MG63 (cell line): ENCODE data around the gene TSPO2. TPM values are rescaled to one million over a fixed set of nuclear protein-coding genes. Genes with fewer than 3 reads are reported as not detected.

Source experiments
- DNase-seq: peaks from one replicate; pipeline ENCODE4 v3.0.0-alpha.2; 2020
- H3K27me3 ChIP-seq: fragments of 250-450 bp; sonication (Bioruptor Pico); 2 replicates; pipeline ENCODE4 v1.5.1; 2020; ENCODE audit warnings: mild to moderate bottlenecking, moderate library complexity
- H3K36me3 ChIP-seq: fragments of 250-450 bp; sonication (Bioruptor Pico); 2 replicates; pipeline ENCODE4 v1.5.1; 2020; ENCODE audit warnings: mild to moderate bottlenecking, moderate library complexity
- H3K4me3 ChIP-seq: fragments of 250-450 bp; sonication (Bioruptor Pico); 2 replicates; pipeline ENCODE4 v1.5.1; 2020; ENCODE audit warnings: mild to moderate bottlenecking, moderate library complexity
- H3K9me3 ChIP-seq: fragments of 250-450 bp; sonication (Bioruptor Pico); 2 replicates; pipeline ENCODE4 v1.5.1; 2020; ENCODE audit warnings: mild to moderate bottlenecking, moderate library complexity
- total RNA-seq: library from RNA; depleted of rRNA; stranded (reverse); fragments of >200 nt; shearing (Covaris generic); gene quantifications from 2 replicates; pipeline ENCODE4 v1.2.3, GENCODE V29; 2014; ENCODE audit warnings: low replicate concordance

The TSPO2 gene
- total RNA-seq, 1 experiment from 2014 or later, result not detected

- no peak overlapping the region for H3K4me3 ChIP-seq
- H3K36me3 ChIP-seq, result no peaks in the 10 kb centered on the region
- DNase-seq, result no peak
- no peaks in the 10 kb centered on the region for H3K9me3 ChIP-seq
- no peaks in the 10 kb centered on the region for H3K27me3 ChIP-seq
These were observed 20.4 kb upstream of the TSPO2 start for GRCh38 chr6:41021832-41022231.

GRCh38 chr6:41022294-41022693, 20.0 kb upstream of the TSPO2 start:
- H3K4me3 ChIP-seq, result no peak overlapping the region
- H3K27me3 ChIP-seq, result no peaks in the 10 kb centered on the region
- no peak for DNase-seq
- H3K36me3 ChIP-seq, result no peaks in the 10 kb centered on the region
- no peaks in the 10 kb centered on the region for H3K9me3 ChIP-seq

GRCh38 chr6:41023114-41023513, 19.2 kb upstream of the TSPO2 start:
- Histone ChIP-seq H3K9me3 (no peaks in the 10 kb centered on the region), H3K27me3 (no peaks in the 10 kb centered on the region), H3K36me3 (no peaks in the 10 kb centered on the region), H3K4me3 (no peak overlapping the region)
- no peak for DNase-seq

- Histone ChIP-seq H3K36me3 (no peaks in the 10 kb centered on the region), H3K9me3 (no peaks in the 10 kb centered on the region), H3K4me3 (no peak overlapping the region), H3K27me3 (no peaks in the 10 kb centered on the region)
- DNase-seq, result no peak
These were observed 16.2 kb upstream of the TSPO2 start for GRCh38 chr6:41025966-41026530.

GRCh38 chr6:41027241-41027640, 15.0 kb upstream of the TSPO2 start:
- Histone ChIP-seq H3K4me3 (peak overlapping the region; percentile 44), H3K9me3 (no peaks in the 10 kb centered on the region), H3K27me3 (no peaks in the 10 kb centered on the region), H3K36me3 (no peaks in the 10 kb centered on the region)
- no peak for DNase-seq

- peak; percentile 70 for DNase-seq
- no peaks in the 10 kb centered on the region for H3K36me3 ChIP-seq
- peak overlapping the region; percentile 44 for H3K4me3 ChIP-seq
- H3K27me3 ChIP-seq, result no peaks in the 10 kb centered on the region
- H3K9me3 ChIP-seq, result no peaks in the 10 kb centered on the region
These were observed 14.3 kb upstream of the TSPO2 start for GRCh38 chr6:41027799-41028560.

GRCh38 chr6:41028561-41029412, 13.5 kb upstream of the TSPO2 start:
- DNase-seq, result no peak
- Histone ChIP-seq H3K36me3 (no peaks in the 10 kb centered on the region), H3K4me3 (peak overlapping the region; percentile 44), H3K9me3 (no peaks in the 10 kb centered on the region), H3K27me3 (no peaks in the 10 kb centered on the region)

GRCh38 chr6:41032830-41033229, 9.4 kb upstream of the TSPO2 start:
- no peak for DNase-seq
- H3K27me3 ChIP-seq, result no peaks in the 10 kb centered on the region
- H3K36me3 ChIP-seq, result no peaks in the 10 kb centered on the region
- no peaks in the 10 kb centered on the region for H3K9me3 ChIP-seq
- H3K4me3 ChIP-seq, result no peak overlapping the region

- Histone ChIP-seq H3K4me3 (no peak overlapping the region), H3K27me3 (no peaks in the 10 kb centered on the region), H3K36me3 (no peaks in the 10 kb centered on the region), H3K9me3 (no peaks in the 10 kb centered on the region)
- DNase-seq, result no peak
These were observed 8.5 kb upstream of the TSPO2 start for GRCh38 chr6:41033776-41034175.

GRCh38 chr6:41036186-41036585, 6.1 kb upstream of the TSPO2 start:
- no peak overlapping the region for H3K4me3 ChIP-seq
- no peak for DNase-seq
- H3K36me3 ChIP-seq, result no peaks in the 10 kb centered on the region
- no peaks in the 10 kb centered on the region for H3K27me3 ChIP-seq
- no peaks in the 10 kb centered on the region for H3K9me3 ChIP-seq

- DNase-seq, result no peak
- H3K36me3 ChIP-seq, result no peaks in the 10 kb centered on the region
- no peak overlapping the region for H3K4me3 ChIP-seq
- no peaks in the 10 kb centered on the region for H3K9me3 ChIP-seq
- H3K27me3 ChIP-seq, result no peaks in the 10 kb centered on the region
These were observed 5.7 kb upstream of the TSPO2 start for GRCh38 chr6:41036601-41037000.

- Histone ChIP-seq H3K27me3 (no peaks in the 10 kb centered on the region), H3K9me3 (no peaks in the 10 kb centered on the region)
- DNase-seq, result no peak
These were observed 5.0 kb upstream of the TSPO2 start for GRCh38 chr6:41037107-41037900.

GRCh38 chr6:41038205-41038604, 4.1 kb upstream of the TSPO2 start:
- Histone ChIP-seq H3K27me3 (no peaks in the 10 kb centered on the region), H3K4me3 (no peak overlapping the region), H3K36me3 (no peaks in the 10 kb centered on the region), H3K9me3 (no peaks in the 10 kb centered on the region)
- no peak for DNase-seq

More at GRCh38 chr6:41037107-41037900, 5.0 kb upstream of the TSPO2 start:
- H3K4me3 ChIP-seq, result no peak overlapping the region
- no peaks in the 10 kb centered on the region for H3K36me3 ChIP-seq

GRCh38 chr6:41039060-41039998, 2.9 kb upstream of the TSPO2 start, which contains the start of gene UNC5CL:
TSS of gene UNC5CL (minus strand) at chr6:41039221. CDS start at chr6:41035074, 4,147 bp downstream.
- DNase-seq, result peak; percentile 11

GRCh38 chr6:41040101-41040939, 1.9 kb upstream of the TSPO2 start:
- no peak overlapping the region for H3K4me3 ChIP-seq
- no peaks in the 10 kb centered on the region for H3K9me3 ChIP-seq
- DNase-seq, result peak; percentile 55
- H3K27me3 ChIP-seq, result no peaks in the 10 kb centered on the region
- H3K36me3 ChIP-seq, result no peaks in the 10 kb centered on the region

More at GRCh38 chr6:41039060-41039998, 2.9 kb upstream of the TSPO2 start, which contains the start of gene UNC5CL:
- Histone ChIP-seq H3K9me3 (no peaks in the 10 kb centered on the region), H3K4me3 (no peak within 1 kb of the TSS), H3K36me3 (no peaks in the 10 kb centered on the region), H3K27me3 (no peaks in the 10 kb centered on the region)
